AG10803 (cell line): ENCODE measurements around the gene NRG3.

Experiments
- DNase-seq: peaks from one replicate; pipeline ENCODE4 v3.0.0; 2010; ENCODE audit warnings: low read depth
- H3K4me3 ChIP-seq: 2 replicates; pipeline ENCODE4 v1.5.1; 2011; ENCODE audit warnings: mild to moderate bottlenecking, low read length, control low read depth
- CTCF ChIP-seq: conservative IDR thresholded peaks from 2 replicates; pipeline ENCODE4 v1.5.1; 2011; ENCODE audit warnings: mild to moderate bottlenecking, low read length, control low read depth, inconsistent platforms

NRG3 gene

DNA sequence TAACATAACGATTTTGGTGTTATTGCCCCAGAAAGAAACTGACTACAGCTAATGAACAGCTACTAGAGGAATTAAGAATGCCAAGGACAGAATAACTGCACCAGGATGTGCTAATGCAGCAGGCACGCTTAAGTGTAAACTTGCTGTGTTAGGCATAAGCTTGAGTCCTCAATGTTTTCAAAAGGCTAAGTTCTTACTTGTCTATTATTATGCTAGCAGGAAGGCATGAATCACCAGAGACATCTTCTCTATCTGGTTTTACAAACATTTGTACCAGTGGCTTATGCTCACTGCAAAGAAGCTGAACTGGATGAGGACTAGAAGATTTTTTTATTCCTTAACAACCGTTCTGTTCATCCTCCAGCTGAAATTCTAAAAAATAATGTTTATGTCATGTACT lies 1035.3 kb downstream of the NRG3 start:
- no peak overlapping the region for H3K4me3 ChIP-seq
- TF ChIP-seq CTCF, result no peak
- DNase-seq, result no peak

DNA sequence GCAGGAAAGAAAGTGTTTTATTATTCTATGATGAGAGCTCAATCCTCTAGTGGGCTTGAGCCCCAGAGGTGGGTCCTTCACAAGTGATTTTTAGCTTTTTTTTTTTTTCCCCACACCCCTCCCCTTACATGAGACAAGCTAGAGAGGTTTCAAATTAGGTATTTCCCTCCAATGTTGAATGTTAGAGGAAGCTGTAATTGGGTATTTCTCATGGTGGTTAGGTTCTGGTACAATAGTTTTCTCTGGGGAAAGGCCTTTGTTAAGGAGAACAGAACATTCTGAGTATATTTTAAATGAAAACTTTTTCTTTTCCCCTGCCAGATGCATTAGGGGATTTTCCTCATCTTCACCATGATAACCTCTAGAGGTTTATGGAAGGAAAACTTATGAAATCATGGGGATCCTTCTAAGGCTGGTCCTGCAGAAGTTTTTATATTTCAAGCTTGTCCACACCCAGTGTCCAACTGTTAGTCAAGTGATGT lies 1039.7 kb downstream of the NRG3 start:
- TF ChIP-seq CTCF, result no peak
- no peak for DNase-seq

DNA sequence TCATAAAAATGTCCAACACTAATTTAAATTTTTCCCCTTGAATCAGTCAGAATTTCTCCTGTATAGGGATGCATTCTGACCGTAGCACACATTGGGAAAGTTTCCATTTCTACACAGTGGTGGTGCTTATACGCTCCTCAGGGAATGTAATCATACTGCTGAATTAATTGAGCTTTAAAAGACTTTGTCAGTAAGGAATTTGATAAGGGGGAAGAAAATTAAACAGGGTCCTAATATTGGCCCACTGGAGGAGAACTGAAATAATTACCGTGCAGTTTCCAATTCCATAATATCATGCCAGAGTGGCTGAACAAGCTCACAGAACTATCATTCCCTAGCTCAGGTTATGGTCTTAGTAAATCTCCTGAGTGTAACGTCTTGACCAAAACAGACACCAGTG lies 1041.9 kb downstream of the NRG3 start:
- no peak overlapping the region for H3K4me3 ChIP-seq
- no peak for TF ChIP-seq CTCF
- no peak for DNase-seq

More for the DNA sequence above, 1039.7 kb downstream of the NRG3 start:
- H3K4me3 ChIP-seq, result no peak overlapping the region

DNA sequence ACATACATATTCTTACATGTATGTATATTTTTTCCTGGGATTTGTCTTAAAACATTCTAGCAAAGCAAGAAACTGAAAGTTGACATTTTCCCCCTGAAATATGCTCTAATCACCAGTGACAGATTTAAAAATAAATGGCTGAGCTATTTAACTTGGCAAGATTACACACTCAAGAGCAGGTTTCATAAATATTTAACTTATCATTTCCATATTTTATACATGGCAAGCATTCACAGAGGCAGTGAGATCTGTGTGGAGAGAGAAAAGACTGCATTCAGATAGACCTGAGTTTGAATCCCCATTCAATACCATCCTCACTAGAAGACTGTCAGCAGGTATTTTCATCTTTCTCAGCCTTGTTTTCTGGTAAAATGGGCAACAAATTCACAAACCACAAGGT lies 1043.0 kb downstream of the NRG3 start:
- H3K4me3 ChIP-seq, result no peak overlapping the region
- DNase-seq, result no peak
- no peak for TF ChIP-seq CTCF

DNA sequence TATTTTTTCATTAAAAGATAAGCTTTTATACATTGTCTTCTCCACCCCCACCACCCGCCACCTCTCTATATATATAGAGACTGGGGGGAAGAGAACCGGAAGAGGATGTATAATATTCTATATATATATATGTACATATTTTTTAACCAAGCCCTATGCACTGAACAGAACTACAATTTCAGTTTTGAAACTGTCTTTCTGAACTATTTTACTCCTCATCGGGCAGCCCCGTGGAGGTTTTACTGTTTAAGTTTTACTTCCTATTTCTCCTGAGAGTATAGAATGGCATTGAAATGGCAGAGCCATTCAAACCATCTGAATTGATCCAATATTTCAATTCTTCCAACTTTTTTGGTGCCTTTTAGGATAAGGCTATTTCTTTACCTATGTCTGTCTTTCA lies 1047.1 kb downstream of the NRG3 start:
- TF ChIP-seq CTCF, result no peak
- no peak for DNase-seq
- H3K4me3 ChIP-seq, result no peak overlapping the region

- no peak for TF ChIP-seq CTCF
- DNase-seq, result no peak
- H3K4me3 ChIP-seq, result no peak overlapping the region
Observed at GRCh38 chr10:82922755-82923154, 1047.8 kb downstream of the NRG3 start.

GRCh38 chr10:82924711-82925110 lies 1049.7 kb downstream of the NRG3 start:
- TF ChIP-seq CTCF, result no peak
- DNase-seq, result no peak
- no peak overlapping the region for H3K4me3 ChIP-seq
